RPMI7951 (cell line): Measurements from ENCODE around the gene XCL2. TPM values are rescaled to one million over a fixed set of nuclear protein-coding genes. Genes with fewer than 3 reads are reported as not detected.

Source experiments
- total RNA-seq: library from RNA; depleted of rRNA; stranded (reverse); fragments of >200 nt; shearing (Covaris generic); gene quantifications from 2 replicates; pipeline ENCODE4 v1.2.3, GENCODE V29; 2014; rRNA removed

Gene XCL2
- total RNA-seq, 1 experiment from 2014 or later: not detected

Other genes starting within 250 kb of the XCL2 start
- not detected in 2 replicates for gene XCL1, start 32.6 kb upstream of the XCL2 start, total RNA-seq
- 71.3 and 75.6 TPM in 2 replicates for gene DPT, start 185.2 kb upstream of the XCL2 start, total RNA-seq